A549 (cell line): ENCODE data around the gene CABCOCO1. TPM values are rescaled to one million over a fixed set of nuclear protein-coding genes. Genes with fewer than 3 reads are reported as not detected.

ENCODE experiments used
- ATAC-seq, 2 experiments: fragments of 200-7000 bp in 1 of 2; fragments of >200 bp in 1 of 2; cut with Nextera tagmentation in 1 of 2; cut with Tn5 transposase in 1 of 2; 3 replicates each; pipeline versions ENCODE4 v1.8.0 to v1.9.1; 2018 to 2020; ENCODE audit warnings: mild to moderate bottlenecking in 1 of 2, moderate library complexity in 1 of 2
- CTCF ChIA-PET: fragments of 300-600 bp; sonication (Branson Sonifier 250); formaldehyde crosslinking; extraction: SDS; loops from one replicate; lab custom pipeline; 2021; ENCODE audit warnings: antibody characterized with exemption, inconsistent platforms; lab: Yijun Ruan, JAX
- POLR2A ChIA-PET: fragments of 350-600 bp; formaldehyde crosslinking; extraction: SDS; loops from one replicate; lab custom pipeline; 2021; ENCODE audit warnings: antibody characterized with exemption, inconsistent platforms; lab: Yijun Ruan, JAX
- DNase-seq, 2 experiments: peaks; one replicate each; pipeline versions ENCODE4 v3.0.0 to v3.0.0-alpha.2; 2011 to 2016; ENCODE audit warnings: low read depth in 1 of 2, low spot score in 1 of 2
- FAIRE-seq: peaks from 2 replicates; lab custom pipeline; 2011; peaks lifted over from hg19 to GRCh38; lab: Jason Lieb, UNC
- H3K27ac ChIP-seq, 2 experiments: fragments of >200 bp; sonication (Bioruptor Twin); formaldehyde crosslinking; 3 replicates each; pipeline ENCODE4 v1.5.1; 2016 to 2017
- H3K4me1 ChIP-seq: fragments of >200 bp; sonication (Bioruptor Twin); formaldehyde crosslinking; 3 replicates; pipeline ENCODE4 v1.6.1; 2016
- H3K4me2 ChIP-seq: fragments of >200 bp; sonication (Bioruptor Twin); formaldehyde crosslinking; 3 replicates; pipeline ENCODE4 v1.6.1; 2016
- H3K4me3 ChIP-seq: fragments of >200 bp; sonication (Bioruptor Twin); formaldehyde crosslinking; 3 replicates; pipeline ENCODE4 v1.5.1; 2016
- H3K9me3 ChIP-seq: fragments of >200 bp; sonication (Bioruptor Twin); formaldehyde crosslinking; 3 replicates; pipeline ENCODE4 v1.6.1; 2016
- ATOH8 ChIP-seq: fragments of 250-450 bp; sonication (Bioruptor Pico); IDR thresholded peaks from 2 replicates; pipeline ENCODE4 v1.5.0; 2020; ENCODE audit warnings: low read depth, mild to moderate bottlenecking, moderate library complexity
- BHLHE40 ChIP-seq: IDR thresholded peaks from 2 replicates; pipeline ENCODE4 v1.6.1; 2012; ENCODE audit warnings: low read depth, low read length, inconsistent platforms
- CBX8 ChIP-seq: fragments of 200-600 bp; sonication (generic); IDR thresholded peaks from 2 replicates; pipeline ENCODE4 v1.6.1; 2016
- CHD2 ChIP-seq: fragments of 150-350 bp; IDR thresholded peaks from 2 replicates; pipeline ENCODE4 v1.6.1; 2014; ENCODE audit warnings: low read length; ENCODE audit not compliant: partially characterized antibody
- CTCF ChIP-seq: fragments of >200 bp; sonication (Bioruptor Twin); formaldehyde crosslinking; IDR thresholded peaks from 3 replicates; pipeline ENCODE4 v1.5.1; 2016
- EHMT2 ChIP-seq: fragments of 200-600 bp; sonication (generic); IDR thresholded peaks from 2 replicates; pipeline ENCODE4 v1.6.1; 2016; ENCODE audit warnings: antibody characterized with exemption, low read depth, mild to moderate bottlenecking, moderate library complexity
- FOSL2 ChIP-seq, 2 experiments: fragments of 450-650 bp in 1 of 2; fragments of >200 bp in 1 of 2; sonication (Bioruptor Twin) in 1 of 2; formaldehyde crosslinking; IDR thresholded peaks; 2 replicates each; pipeline versions ENCODE4 v1.5.0 to v1.6.1; 2016 to 2020; ENCODE audit warnings: mild to moderate bottlenecking in 1 of 2, moderate library complexity in 1 of 2
- HDAC2 ChIP-seq: fragments of 200-600 bp; sonication (generic); IDR thresholded peaks from 2 replicates; pipeline ENCODE4 v1.6.1; 2016
- HEYL ChIP-seq: fragments of 250-450 bp; sonication (Bioruptor Pico); IDR thresholded peaks from 2 replicates; pipeline ENCODE4 v1.8.0; 2021; ENCODE audit warnings: mild to moderate bottlenecking, moderate library complexity
- HMGXB4 ChIP-seq: fragments of 250-450 bp; sonication (Bioruptor Pico); IDR thresholded peaks from 2 replicates; pipeline ENCODE4 v1.5.0; 2021; ENCODE audit warnings: mild to moderate bottlenecking, moderate library complexity, borderline replicate concordance
- HOXB5 ChIP-seq: fragments of 250-450 bp; sonication (Bioruptor Pico); IDR thresholded peaks from 2 replicates; pipeline ENCODE4 v1.5.0; 2020; ENCODE audit warnings: mild to moderate bottlenecking, moderate library complexity
- JUN ChIP-seq, 2 experiments: fragments of >200 bp; sonication (Bioruptor Twin); formaldehyde crosslinking; IDR thresholded peaks; 2 replicates in 1 of 2; 3 replicates in 1 of 2; pipeline ENCODE4 v1.6.1; 2016 to 2017
- MAX ChIP-seq: IDR thresholded peaks from 2 replicates; pipeline ENCODE4 v1.6.1; 2012
- NFE2L2 ChIP-seq: fragments of 150-350 bp; conservative IDR thresholded peaks from 2 replicates; pipeline ENCODE4 v1.6.1; 2014; ENCODE audit warnings: low read length
- POLR2A ChIP-seq: IDR thresholded peaks from 2 replicates; pipeline ENCODE4 v1.6.1; 2012; ENCODE audit warnings: mild to moderate bottlenecking, low read length
- RCOR1 ChIP-seq: fragments of 150-350 bp; IDR thresholded peaks from 2 replicates; pipeline ENCODE4 v1.6.1; 2014; ENCODE audit warnings: antibody characterized with exemption, low read length, low read depth
- TFCP2L1 ChIP-seq: fragments of 250-450 bp; sonication (Bioruptor Pico); IDR thresholded peaks from 2 replicates; pipeline ENCODE4 v1.5.0; 2021; ENCODE audit warnings: mild to moderate bottlenecking
- TP53 ChIP-seq: fragments of 250-450 bp; sonication (Bioruptor Pico); IDR thresholded peaks from 2 replicates; pipeline ENCODE4 v1.5.0; 2021; ENCODE audit warnings: mild to moderate bottlenecking, moderate library complexity
- USF2 ChIP-seq: fragments of 450-650 bp; IDR thresholded peaks from 2 replicates; pipeline ENCODE4 v1.6.1; 2014; ENCODE audit warnings: antibody characterized with exemption
- ZFP36 ChIP-seq: fragments of 450-650 bp; IDR thresholded peaks from 2 replicates; pipeline ENCODE4 v1.6.1; 2014; ENCODE audit warnings: borderline replicate concordance; ENCODE audit not compliant: partially characterized antibody
- ZSCAN20 ChIP-seq: fragments of 250-450 bp; sonication (Bioruptor Pico); IDR thresholded peaks from 2 replicates; pipeline ENCODE4 v1.8.0; 2022; ENCODE audit warnings: mild to moderate bottlenecking, moderate library complexity
- WGBS: methylation state at CpG from one replicate; pipeline ENCODE4 v1.1.6; 2017; ENCODE audit errors: missing lambda C conversion rate; 5-methylcytosine and 5-hydroxymethylcytosine counted together
- polyA plus RNA-seq, 4 experiments: library from polyadenylated mRNA; depleted of rRNA in 3 of 4; stranded (reverse); fragments of >200 nt; fragmentation: RNase III in 1 of 4; extraction: RNeasy Plus Mini Kit Qiagen cat#74134 plus additional on column Dnase treatment in 1 of 4; gene quantifications; 2 replicates in 3 of 4; 3 replicates in 1 of 4; pipeline ENCODE4 v1.2.3, GENCODE V29; 2011 to 2017

Gene CABCOCO1
- polyA plus RNA-seq, 2 of the 4 experiments (the other 2 are of a cell fraction) = 0.77 to 1.1 TPM

- no peak for TF ChIP-seq MAX
These were observed 45.5 kb upstream of the CABCOCO1 start (continued) for GRCh38 chr10:61617180-61617579.

- Histone ChIP-seq H3K4me1 (peaks cover 8% of the 10 kb centered on the region; the same call in 2 of the 3 replicates), H3K4me2 (no peak overlapping the region), H3K4me3 (no peak overlapping the region), H3K9me3 (no peaks in the 10 kb centered on the region), H3K27ac (no peak overlapping the region)
- no peak for FAIRE-seq
- TF ChIP-seq HMGXB4 (CRISPR knock-in tag) (no peak), EHMT2 (no peak), JUN (IDR thresholded peaks at IDR 0.05) (no peak), ATOH8 (CRISPR knock-in tag) (no peak), TFCP2L1 (CRISPR knock-in tag) (no peak), CTCF (no peak), CBX8 (no peak), HEYL (CRISPR knock-in tag) (no peak), RCOR1 (no peak), POLR2A (no peak), HOXB5 (CRISPR knock-in tag) (no peak), FOSL2 (IDR thresholded peaks at IDR 0.05) (no peak), FOSL2 (CRISPR knock-in tag; IDR thresholded peaks at IDR 0.05) (no peak), BHLHE40 (no peak), USF2 (no peak), ZFP36 (no peak), TP53 (CRISPR knock-in tag) (no peak), NFE2L2 (no peak), CHD2 (no peak), HDAC2 (no peak)
- DNase-seq = no peak
- POLR2A ChIA-PET = no interaction called here
- CTCF ChIA-PET = interaction anchor here (1.7 kb wide), 1 partner anchor 10 kb away, joined by 8 read pairs; no protein-coding TSS in a partner anchor
- ATAC-seq = no peak
- WGBS = 69% methylated on average over 5 of the region's 5 CpGs
These were observed 45.1 kb upstream of the CABCOCO1 start for GRCh38 chr10:61617586-61617985.

- peak; percentile 36 for FAIRE-seq
- ATAC-seq = no peak
- no peaks in the 10 kb centered on the region for H3K9me3 ChIP-seq
- DNase-seq = no peak
- no peak overlapping the region for H3K4me3 ChIP-seq
- H3K4me2 ChIP-seq = no peak overlapping the region
- POLR2A ChIA-PET = no interaction called here
- peaks cover 12% of the 10 kb centered on the region; the same call in 2 of the 3 replicates for H3K4me1 ChIP-seq
- CTCF ChIA-PET = interaction anchor here (0.6 to 1.7 kb wide), 2 partner anchors 11 to 715 kb away, joined by 5 to 8 read pairs; no protein-coding TSS in a partner anchor
- no peak for TF ChIP-seq ZSCAN20 (CRISPR knock-in tag)
- TF ChIP-seq, all 56 proteins: peak for 0
- 62% methylated on average over 2 of the region's 2 CpGs for WGBS
- H3K27ac ChIP-seq = no peak overlapping the region
These were observed 44.3 kb upstream of the CABCOCO1 start for GRCh38 chr10:61618388-61618961.
